GM20000 (cell line): ENCODE data around the gene NT5DC1.

Source experiments
- DNase-seq: peaks from one replicate; pipeline ENCODE4 v3.0.0; 2012; ENCODE audit warnings: low spot score
- TF ChIP-seq, protein P1 (sequence below): IDR thresholded peaks from 2 replicates; pipeline ENCODE4 v1.5.1; 2012; ENCODE audit warnings: mild to moderate bottlenecking, control low read depth; ENCODE audit errors: extremely low read depth, missing control alignments

The NT5DC1 gene

GRCh38 chr6:116104636-116105035, 4.0 kb downstream of the NT5DC1 start:
- TF ChIP-seq, protein P1, sequence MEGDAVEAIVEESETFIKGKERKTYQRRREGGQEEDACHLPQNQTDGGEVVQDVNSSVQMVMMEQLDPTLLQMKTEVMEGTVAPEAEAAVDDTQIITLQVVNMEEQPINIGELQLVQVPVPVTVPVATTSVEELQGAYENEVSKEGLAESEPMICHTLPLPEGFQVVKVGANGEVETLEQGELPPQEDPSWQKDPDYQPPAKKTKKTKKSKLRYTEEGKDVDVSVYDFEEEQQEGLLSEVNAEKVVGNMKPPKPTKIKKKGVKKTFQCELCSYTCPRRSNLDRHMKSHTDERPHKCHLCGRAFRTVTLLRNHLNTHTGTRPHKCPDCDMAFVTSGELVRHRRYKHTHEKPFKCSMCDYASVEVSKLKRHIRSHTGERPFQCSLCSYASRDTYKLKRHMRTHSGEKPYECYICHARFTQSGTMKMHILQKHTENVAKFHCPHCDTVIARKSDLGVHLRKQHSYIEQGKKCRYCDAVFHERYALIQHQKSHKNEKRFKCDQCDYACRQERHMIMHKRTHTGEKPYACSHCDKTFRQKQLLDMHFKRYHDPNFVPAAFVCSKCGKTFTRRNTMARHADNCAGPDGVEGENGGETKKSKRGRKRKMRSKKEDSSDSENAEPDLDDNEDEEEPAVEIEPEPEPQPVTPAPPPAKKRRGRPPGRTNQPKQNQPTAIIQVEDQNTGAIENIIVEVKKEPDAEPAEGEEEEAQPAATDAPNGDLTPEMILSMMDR, result no peak
- no peak for DNase-seq

GRCh38 chr6:116105247-116105646, 4.6 kb downstream of the NT5DC1 start:
- TF ChIP-seq, protein P1, result no peak
- DNase-seq, result no peak

GRCh38 chr6:116106146-116106545, 5.5 kb downstream of the NT5DC1 start:
- DNase-seq, result no peak
- TF ChIP-seq, protein P1, result no peak

DNA sequence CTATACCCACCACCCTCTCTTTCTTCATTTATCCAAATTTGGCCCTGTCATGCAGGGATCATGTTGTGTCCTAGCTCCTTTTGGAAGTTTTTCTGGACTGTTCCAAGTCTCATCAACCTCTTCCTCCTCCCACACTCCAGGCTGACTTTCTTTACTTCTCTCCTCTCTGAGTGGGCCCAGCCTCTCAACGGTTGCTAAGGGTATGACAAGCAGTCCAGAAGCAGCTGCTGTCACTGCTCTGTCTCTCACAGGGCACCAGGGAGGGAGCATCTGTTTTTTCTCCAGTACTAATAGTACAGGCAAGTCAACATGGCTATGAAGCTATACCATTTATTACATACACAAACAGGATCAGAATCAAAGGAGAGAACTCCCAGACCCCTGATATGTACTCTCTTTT, 8.2 kb downstream of the NT5DC1 start:
- no peak for DNase-seq
- TF ChIP-seq, protein P1, result no peak

GRCh38 chr6:116111552-116112528, 11.2 kb downstream of the NT5DC1 start:
- TF ChIP-seq, protein P1, result peak; percentile 30
- DNase-seq, result no peak

DNA sequence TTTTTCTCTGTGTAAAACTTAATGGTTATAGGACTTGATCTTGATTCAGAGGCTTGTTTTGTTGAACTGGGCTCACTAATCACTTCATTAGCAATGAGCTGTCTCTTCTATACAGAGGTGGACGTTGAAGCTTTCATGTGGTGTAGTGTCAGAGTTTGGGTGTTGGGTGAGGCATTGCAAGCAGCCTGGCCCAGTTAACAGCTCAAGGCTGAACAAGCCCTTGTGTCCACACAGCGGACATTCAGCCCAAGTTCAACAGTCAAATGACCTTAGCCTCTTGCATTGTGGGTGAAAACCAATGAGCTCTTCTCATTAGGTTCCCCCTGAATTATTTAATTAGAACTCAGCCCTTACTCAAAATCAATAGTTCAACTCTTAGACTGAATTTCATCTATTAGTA, 12.7 kb downstream of the NT5DC1 start:
- TF ChIP-seq, protein P1, result no peak
- DNase-seq, result no peak

DNA sequence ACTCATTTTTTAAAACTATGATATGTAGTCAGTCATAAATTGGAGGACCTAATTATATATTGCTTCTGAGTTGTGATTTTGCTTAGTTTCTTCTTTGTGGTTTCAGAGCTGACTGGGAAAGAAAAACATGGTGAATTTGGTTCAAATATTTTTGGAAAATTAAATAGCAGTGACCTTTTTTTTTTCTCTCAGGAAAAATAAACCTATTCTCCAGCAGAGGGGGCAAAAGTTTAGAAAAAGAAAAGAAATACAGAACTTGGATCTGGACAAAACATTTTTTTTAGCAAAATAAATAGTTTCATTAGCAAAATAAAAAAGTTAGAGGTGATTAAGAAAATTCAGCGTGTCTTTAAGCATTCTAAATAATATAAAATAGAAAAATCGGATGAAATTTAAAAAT, 15.1 kb downstream of the NT5DC1 start:
- TF ChIP-seq, protein P1, result no peak

More for the DNA sequence above, 15.1 kb downstream of the NT5DC1 start:
- DNase-seq, result no peak
